Measurements from ENCODE around the gene ARSI.
"Not testable (repeated sequence)": the region's sequence is repeated elsewhere in the genome, so short reads cannot be mapped to it uniquely, and the experiment has no call there.

The ARSI gene

DNA sequence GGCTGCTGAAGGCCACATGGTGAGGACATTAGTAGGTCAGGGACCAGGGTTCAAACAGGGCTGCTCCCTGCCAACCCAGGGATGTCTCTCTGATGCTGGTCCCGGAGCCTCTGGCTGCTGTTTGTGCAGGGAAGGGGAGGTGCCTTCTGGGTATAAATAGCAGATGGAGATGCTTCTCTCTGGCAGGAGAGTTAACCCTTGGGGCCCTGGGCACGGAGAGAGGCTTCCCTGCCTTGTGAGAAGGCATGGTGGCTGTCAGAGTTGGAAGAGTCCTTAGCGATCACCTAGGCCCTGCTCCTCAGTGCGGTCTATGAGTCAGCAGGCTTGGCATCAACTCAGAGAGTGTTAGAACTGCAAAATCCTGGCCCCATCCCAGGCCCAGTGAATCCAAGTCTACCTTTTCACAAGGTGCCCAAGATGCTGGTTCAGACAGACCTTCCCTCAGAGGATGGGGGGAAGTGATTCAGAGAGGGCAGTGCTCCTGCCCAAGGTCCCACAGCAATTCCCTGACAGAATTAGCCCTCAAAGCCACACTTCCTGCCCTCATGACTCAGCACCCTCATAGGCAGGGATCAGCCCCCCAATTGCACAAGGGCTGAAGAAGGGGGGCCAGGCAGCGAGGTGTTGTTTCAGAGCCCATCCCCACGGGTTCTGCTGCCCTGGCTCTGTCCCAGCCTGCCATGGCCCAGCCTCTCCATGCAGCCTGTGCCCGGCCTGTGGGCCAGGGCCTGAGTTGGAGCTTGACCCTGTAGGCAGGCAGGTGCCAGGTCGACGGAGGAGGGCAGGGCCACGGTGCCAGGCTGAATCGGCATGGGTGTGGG, 38.7 kb downstream of the ARSI start:
- no peak for DNase-seq

DNA sequence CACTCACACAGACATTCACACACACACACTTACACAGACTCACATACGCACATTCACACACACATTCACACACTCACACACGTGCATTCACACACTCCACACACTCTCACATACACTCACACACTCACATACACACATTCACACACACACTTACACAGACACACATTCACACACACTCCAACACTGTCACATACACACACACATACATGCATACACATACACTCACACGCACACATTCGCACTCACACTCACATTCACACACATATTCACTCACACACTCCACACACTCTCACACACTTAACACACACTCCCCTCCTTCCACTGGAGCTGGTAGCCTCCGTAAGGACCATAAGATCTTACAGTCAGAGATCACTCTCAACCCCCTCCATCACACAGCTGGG, 39.3 kb downstream of the ARSI start:
- DNase-seq = no peak

DNA sequence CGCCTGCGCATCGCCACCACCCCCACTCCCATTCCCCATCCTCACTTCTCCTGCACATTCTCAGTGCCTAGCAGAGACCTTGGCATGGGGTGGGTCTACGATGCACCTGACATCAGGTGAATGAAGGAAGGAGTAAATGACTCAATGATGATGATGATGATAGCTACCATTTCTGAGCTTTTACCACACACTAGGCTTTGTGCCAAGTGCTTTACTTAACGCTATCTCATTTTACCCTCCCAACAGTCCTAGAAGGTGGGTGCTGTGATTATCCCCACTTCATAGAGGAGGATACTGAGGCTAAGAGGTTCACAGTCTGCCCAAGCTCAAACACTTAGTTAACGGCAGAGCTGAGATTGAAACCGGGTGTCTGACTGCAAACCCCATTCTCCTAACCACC, 40.2 kb downstream of the ARSI start:
- no peak for DNase-seq

DNA sequence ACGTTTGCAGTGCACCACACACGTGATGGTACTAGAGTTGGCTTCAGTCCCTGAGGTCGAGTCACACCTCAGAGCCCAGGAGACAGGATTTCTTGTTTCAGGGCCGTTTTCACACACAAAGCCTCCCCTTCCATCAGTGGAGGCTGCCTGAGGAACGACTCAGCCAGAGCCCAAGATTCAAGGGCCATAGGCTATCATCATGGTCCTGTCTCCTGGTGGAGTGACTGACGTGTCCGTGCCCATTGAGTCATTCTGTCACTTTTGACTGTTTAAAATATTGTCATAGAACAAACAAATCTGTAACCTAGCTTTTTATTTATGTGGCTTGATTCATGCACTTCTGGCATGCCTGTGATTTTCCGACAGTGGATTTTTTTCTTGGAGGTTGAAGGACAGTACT, 41.5 kb downstream of the ARSI start:
- no peak for DNase-seq

DNA sequence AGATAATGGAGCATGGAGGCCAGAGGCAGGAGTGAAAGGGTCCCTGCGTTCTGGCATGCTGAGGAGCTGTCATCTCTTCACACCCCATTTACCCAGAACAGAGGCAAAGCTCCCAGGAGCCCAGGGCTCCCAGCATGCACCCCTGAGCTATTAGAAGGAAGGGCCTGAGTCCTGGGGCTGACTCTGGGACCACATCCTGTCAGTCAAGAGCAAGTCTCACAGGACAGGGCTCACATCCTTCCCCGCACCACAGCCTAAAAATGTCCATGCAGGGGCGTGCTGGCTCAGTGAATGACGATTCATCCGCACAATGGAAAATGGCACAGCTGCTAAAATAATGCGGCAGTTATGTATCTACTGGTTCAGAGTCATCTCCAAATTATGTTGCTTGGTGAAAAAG, 44.6 kb downstream of the ARSI start:
- no peak for DNase-seq

DNA sequence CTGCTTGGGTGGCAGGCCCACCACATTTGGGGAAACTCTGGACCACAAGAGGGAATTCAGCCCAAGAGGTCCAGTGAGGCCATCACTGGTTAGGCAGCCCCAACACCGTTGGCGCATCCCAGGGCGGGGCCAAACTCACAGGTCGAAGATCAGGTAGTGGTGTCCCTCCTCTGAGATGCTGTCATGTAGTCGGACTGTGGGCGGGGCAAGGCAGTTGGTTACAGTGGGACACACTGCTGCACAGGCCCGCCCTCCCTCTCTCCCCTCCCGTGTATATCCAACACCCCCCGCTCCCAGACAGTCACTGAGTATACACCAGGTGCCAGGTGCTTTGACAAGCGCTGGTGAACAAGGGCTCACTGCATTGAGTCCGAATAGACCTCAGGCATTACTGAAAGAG, 45.3 kb downstream of the ARSI start:
- no peak for DNase-seq

DNA sequence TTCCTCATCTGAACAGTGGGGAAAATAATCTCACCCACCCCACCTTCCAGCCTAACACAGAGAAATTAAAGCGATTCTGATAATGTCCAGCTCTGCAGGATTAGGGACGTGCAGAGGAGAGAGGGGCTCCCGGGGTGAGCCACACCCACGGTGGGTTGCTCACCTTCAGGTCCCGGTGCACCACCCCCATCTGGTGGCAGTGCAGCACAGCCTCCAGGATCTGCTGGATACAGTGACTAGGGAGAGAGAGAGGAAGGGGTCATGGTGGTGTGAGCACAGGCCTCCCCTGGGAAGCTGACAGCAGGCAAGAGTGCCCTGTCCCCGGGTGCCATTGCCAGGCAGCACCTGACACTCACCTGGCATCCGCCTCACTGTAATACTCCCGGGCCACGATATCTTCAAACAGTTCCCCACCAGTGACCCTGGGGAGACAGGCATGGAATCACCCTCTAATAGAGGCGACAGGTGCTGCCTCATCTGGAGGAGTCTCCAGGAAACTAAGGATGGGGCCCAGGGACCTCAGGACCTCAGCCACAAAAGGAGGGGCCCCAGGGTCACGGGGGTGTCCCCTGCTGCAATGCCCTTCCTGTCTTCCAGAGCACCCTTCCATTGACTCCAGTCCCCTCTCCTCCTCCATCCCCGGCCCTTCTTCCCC, 46.2 kb downstream of the ARSI start:
- no peak for DNase-seq

DNA sequence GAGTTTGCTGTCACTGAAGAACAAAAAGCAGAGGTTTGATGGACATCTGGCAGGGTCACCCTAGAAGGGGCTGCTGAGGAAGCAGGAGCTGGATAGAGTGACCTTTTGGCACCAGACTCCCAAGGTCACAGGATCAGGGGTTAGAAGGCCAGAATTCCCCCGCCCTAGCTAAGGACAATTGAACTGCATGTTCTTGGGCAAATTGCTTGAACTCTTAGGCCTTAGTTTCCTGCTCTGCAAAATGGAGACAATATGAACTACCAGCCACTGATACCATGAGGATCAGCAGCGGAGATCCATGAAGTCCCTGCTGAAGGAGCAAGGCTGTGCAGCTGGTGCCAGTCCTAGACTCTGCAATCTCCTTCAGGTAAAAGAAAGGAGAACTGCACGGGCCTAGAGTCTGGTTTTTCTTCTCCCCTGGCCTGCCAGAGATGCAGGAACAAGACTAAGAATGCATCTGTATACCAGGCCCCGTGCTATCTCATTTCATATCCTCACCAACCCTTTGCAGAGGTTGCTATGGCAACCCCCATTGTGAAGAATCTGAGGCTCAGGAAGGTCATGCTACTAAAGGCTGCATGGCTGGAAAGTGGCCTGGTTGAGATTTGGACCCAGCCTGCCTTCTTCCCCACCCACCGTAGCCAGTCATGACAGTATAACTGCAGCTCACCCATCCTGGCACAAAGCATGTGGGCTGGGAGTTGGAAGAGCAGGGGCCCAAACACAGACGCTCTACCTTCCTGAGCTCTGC, 46.9 kb downstream of the ARSI start:
- no peak for DNase-seq

DNA sequence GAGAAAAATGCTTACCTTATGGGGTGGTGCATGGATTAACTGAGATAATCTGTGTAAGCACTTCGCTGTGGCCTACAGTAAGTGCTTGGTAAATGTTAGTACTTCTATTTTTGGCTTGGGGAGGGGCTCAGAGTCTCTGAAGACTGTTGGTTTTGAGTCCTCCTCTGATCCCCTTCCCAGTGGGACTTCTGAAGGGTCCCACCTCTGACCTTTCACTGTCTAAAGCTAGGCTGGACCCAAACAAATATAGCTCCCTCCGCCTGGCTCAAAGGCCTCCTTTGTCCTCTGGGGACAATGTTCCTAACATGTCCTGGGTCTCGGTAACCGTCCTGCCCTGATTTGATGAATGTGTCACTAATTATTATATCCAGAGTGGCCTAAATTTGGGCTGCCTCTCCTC, 47.9 kb downstream of the ARSI start:
- no peak for DNase-seq

DNA sequence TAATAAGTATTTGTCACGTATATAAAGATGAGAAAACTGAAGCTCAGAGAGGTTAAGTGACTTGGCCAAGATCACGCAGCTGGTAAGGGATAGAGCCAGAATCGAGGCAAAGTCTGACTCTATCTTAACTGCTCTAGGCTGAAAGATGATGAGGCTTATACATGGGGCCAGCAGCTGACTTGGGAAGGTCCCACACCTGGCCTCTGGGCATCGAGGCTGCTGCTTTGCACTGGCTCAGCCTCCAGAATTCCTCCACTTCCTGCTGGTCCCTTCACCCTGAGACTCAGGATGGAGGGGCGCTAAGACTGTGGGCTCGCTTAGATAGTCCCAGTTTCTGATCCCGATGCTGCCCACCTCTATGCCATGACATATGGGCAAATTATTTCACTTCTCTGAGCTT, 48.3 kb downstream of the ARSI start:
- DNase-seq = no peak

DNA sequence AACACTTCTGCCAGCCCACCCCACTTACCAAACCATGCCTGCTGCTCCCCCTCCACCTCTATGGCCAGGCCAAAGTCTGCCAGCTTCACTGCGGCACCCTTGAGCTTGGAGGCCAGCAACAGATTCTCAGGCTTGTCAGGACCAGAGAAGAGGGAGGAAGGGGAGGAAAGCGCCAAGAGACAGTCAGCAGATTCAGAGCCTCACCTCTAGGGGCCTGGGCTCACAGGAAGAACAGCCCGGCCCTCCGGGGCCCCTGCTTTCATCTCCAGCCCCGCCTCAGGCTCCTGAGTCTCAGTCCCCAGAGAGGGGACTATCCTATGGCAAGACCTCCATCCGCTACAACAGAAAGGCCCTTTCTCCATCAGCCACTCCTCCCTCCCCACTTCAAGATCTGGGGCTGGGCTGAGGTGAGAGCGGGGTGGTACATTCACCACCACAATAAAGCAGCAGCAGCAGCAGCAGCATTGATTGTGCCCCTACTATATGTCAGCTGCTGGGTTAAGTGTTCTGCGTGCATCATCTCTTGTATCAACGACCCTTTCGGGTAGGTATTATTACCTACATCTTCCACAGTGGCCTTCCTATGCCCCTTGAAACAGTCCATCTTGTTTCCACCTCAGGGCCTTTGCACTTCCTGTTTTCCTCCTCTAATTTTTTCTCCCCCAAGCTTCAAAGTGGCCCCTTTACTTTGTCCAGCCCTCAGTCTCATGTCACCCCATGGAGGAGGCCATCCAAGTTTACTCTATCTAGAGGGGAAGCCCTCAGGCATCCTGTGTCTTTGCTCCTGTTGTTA, 49.1 kb downstream of the ARSI start:
- no peak for DNase-seq

DNA sequence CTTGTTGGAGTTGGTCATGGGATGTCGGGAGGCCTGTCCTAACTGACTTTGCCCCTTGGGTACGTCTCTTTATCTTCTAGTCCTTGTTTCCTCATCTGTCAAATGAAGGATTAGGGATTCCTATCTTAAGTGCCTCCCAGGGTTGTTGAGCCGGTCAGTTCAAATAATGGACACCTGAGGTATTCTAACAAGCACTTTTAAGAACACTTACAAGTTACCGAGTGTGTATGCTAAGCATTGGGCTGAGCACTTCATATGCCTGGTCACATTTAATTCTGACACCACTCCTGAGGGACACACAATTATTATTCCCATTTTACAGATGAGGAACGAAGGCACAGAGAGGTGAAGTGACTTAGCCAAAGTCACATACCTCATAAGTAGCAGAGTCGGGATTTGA, 50.2 kb downstream of the ARSI start:
- DNase-seq = no peak

DNA sequence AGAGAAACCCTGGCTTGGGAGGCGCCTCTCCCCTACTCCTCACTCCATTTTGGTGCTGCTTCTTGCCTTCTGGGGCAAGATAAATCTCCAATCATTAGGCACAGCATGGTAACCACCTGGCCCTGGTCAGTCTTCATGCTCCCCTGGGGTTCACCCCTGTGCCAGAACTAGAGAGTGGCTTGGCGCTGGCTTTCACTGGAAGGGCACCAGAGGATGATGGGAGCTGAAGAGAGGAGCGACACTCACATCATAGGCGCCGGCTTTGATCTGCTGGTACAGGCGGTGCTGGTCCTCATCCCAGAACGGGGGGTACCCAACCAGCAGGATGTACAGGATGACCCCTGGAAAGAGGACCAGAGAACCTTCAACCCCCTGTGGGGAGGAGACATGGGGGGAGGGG, 51.2 kb downstream of the ARSI start:
- DNase-seq = no peak

DNA sequence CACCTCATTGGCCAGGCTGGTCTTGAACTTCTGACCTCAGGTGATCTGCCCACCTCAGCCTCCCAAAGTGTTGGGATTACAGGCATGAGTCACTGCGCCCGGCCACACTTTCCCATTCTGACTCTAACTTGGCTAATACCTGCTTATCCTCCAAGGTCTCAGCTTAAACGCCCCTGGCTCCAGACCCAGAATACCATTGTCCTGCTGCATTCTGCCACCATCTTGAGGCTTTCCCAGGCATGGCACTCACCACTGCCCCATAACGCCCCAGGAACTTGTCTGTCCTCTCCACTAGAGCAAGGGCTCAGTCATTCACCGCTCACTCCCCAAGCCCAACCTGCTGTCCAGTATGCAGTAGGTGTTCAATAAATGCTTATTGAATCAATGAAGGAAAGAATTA, 53.0 kb downstream of the ARSI start:
- no peak for DNase-seq

DNA sequence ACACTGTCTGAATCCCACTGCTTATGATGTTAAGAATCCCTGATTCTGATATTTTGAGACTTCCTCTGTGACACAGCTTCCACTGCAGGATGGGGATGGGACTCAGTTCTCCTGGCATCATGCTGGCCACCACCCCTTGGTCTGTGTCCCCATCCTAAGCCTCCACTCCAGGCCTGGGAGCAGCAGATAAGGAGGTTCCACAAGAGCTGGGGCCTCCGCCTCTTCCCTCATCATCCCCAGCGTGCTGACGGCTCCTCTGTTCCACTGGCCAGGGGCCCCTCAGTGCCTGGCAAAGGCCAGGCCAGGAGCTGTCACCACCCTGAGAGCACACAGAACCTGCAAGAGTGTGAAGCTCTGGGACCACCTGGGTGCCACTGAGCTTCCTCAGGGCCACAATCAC, 53.8 kb downstream of the ARSI start:
- no peak for DNase-seq

DNA sequence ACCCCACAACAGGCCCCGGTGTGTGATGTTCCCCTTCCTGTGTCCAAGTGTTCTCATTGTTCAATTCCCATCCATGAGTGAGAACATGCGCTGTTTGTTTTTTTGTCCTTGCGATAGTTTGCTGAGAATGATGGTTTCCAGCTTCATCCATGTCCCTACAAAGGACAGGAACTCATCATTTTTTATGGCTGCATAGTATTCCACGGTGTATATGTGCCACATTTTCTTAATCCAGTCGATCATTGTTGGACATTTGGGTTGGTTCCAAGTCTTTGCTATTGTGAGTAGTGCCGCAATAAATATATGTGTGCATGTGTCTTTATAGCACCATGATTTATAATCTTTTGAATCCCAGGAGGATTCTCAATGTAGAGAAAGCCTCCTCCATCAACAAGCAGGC, 54.2 kb downstream of the ARSI start:
- not testable (repeated sequence) for DNase-seq

DNA sequence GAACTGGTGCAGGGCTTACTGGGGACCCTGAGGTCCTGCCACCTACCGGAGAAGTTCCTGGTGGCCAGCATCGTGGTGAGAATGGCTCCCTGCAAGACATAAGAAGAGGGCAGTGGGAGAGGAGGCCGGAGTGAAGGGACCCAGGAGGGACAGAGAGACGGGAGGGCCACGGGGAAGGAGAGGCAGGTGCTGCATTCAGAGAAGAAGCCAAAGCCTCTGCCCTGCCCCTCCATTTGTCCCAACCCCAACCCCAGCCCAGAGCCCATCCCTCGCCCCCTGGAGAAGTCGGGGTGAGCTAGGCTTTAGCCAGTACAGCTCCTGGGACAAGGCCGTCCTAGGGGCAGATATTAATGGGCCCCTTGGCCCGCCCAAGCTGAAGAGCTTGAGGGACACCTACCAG, 55.0 kb downstream of the ARSI start:
- DNase-seq = no peak

DNA sequence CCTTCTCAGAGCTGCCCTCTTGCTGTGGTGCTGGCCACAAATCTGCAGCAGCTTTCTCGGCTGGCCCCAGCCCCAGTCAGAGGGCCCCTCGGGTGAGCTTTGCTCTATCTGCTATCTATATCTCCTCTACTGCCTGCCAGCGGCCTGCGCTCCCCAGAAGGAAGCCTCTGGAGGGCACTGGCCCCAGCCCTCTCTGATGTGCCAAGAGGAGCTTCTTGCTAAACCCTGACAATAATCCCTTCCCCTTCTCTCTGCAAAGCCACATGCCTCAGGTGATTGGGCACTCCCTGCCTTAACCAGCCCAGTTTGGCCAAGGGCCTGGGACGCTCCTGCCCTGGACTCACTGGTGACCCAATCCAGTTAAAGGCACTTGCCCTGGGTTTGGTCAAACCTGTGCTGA, 55.9 kb downstream of the ARSI start:
- no peak for DNase-seq

DNA sequence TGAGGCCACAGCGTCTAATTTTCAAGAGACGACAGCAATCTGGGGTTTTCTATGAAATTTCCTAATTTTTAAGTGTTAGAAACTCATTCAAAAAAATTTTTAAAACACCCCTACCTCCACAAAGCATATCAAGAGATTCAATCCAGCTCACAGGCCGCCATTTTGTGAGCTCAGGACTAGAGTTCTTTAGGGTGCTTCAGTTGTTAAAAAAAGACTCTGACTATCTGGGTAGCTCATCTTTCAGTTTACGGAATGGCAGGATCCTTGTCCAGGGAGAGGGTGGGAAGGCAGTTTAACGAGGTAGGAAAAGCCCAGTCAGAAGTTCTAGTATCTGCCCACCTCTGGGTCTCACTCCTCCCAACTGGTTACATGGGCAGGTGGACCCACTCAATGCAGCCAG, 56.3 kb downstream of the ARSI start:
- DNase-seq = no peak
